HPDE6-E6E7 (cell line): ENCODE measurements around the gene CHPF.

Experiments used
- DNase-seq: peaks from one replicate; pipeline ENCODE4 v3.0.0; 2011; ENCODE audit warnings: missing footprints; ENCODE audit errors: extremely low spot score

CHPF gene

DNA sequence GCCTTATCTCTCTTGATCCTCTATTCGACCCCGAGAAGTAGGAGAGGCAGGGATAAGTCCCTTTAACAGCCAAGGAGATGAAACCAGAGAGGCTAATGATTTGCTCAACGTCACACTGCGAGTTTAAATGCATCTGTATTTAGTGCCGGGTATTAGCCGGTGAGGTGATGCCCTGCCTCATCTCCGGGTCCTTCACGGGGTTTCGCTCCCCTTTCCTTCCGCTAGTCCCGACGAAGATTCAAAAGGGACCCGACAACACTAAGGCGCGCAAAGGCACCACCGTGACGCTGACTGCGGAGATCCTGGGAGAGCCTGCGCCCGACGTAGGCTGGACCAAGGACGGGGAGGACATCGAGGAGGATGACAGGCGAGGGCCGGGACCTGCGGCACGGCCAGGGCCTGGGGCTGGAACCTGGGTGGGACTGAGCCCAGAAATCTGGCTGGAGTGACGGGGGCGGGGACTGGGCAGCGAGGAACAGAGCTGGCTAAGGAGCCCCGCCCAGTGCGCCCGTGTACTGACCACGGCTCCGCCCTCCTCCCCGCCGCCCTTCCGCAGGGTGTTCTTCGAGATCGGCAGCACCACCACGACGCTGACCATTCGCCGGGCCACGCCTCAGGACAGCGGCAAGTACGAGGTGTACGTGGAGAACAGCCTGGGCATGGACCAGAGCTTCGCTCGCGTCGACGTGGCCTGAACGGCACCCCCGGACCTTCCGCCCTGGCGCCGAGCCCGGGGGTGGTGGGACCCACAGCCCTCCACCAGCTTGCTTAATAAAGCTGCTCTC lies 45.9 kb downstream of the CHPF start:
- peak; percentile 66 for DNase-seq

DNA sequence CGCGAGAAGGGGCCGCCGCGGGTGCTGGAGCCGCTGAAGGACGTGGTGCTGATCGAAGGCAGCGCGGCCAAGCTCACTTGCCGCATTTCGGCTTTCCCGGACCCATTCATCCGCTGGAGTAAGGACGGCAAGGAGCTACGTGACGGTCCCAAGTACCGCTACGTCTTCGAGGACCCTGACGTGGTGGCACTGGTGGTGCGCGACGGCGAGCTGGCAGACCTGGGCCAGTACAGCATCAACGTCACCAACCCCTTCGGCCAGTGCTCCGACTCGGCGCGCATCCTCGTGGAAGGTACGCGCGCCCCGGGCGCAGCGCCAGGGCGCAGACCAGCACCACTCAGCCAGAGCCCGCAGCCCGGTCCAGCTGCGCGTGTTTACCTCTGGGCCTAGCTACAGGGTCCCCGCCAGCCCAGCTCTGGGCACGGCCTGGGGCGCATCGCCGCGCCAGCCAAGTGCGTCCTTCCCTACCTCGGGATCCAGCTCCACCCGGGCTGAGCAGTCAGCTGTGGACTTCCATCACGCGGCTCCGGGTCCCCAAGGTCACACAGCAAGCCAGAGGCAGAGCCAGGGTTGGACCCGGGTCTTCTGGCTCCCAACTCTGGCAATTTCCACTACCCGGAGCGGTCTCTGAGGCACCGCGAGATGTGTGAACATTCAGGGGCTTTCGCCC lies 46.6 kb downstream of the CHPF start:
- no peak for DNase-seq

DNA sequence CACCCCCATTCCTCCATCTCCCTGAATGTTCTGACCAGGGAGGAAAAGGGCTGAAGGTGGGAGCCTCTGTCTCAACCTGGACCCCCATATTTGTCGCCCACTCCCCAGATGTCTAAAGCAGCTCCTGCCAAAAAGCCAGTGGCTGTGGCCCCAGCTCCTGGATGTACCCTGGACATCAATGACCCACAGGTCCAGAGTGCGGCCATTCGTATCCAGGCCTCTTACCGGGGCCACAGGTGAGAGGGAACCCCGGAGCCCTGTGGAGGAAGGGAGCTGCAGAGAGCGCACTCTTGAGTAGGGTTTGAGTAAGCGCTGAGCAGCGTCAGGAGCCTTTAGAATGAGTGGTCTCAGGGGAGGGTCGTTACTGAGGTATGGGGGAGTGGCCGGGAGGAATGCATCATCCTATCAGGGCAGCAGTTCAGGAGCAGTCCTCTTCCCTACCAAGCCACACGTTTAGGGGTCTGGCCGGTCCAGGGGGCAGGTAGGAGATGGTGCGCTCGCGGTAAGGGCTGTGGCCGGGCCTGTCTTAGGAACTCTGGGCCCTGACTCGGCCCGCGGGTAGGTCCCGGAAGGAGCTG lies 47.3 kb downstream of the CHPF start:
- DNase-seq, result no peak

DNA sequence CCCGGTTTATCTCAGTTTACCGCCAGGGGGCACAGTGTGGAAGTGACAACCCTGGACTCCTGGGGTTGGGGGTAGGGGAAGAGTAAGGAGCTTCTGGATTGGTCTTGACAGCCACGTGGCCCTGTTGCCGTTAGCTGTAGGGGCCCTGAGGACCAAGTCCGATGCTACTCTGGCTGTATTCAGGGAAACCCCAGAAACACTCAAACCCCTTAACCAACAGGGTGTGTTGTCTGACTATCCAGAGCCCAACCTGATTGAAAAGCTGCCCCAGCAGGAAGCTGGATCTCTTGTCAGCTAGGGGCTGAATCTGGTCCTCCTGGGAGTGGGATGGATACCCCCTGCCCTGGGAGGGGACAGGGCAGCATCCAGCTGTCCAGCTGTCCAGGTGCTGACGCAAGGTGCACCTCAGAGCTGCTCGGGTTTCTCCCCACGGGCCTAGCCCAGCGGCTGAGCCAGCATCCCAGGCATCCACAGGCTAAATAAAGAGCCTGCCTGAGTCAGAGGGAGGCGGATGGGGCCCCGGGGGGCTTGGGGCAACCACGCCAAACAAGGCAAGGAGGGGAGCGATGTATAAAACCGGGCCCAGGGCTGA lies 48.0 kb downstream of the CHPF start:
- peak; percentile 70 for DNase-seq

DNA sequence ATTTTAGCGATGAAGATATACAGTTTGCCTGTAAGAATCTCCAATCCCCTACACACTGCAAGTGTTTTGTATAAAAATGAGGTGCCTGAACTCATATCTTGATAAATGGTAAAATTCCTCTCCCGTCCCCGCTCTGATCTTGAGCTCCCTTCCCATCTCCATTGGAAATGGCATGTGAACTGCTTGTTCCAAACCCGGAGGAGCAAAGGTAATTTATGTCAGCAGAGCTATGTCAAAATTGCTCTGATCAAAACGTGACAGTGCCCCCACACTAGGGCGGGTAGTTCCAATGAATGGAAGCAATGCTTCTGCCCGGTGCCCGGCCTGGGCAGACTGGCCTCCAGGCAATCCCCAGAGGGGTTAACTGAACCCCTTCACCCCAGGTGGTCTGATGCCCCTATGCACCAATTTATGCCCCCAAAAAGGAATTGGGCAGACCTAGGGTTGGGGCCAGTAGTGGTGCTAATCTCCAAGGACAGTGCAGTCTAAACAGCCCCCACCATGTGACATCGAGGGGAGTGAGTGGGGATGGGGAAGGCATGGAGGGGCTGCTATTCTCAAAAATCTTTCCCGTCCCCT lies 48.6 kb downstream of the CHPF start:
- no peak for DNase-seq

DNA sequence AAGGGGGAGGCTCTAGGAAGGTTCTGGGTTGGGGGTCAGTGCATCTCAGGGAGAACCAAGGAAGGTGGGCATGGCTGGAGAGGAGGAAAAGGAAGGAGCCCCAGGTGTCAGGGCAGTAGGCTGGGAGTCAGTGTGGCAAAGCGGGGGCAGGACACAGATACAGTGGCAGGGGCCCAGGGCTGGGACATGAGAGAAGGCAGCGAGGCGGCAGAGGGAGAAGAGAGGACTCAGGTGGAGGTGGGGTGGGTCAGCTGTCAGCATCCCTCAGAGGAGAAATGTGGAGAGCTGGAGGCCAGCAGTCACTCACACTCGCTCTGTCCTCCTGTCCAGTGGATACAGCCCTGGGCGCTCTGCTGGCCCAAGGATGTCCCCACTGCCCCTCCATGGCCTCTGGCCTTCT lies 50.5 kb downstream of the CHPF start:
- DNase-seq, result no peak

DNA sequence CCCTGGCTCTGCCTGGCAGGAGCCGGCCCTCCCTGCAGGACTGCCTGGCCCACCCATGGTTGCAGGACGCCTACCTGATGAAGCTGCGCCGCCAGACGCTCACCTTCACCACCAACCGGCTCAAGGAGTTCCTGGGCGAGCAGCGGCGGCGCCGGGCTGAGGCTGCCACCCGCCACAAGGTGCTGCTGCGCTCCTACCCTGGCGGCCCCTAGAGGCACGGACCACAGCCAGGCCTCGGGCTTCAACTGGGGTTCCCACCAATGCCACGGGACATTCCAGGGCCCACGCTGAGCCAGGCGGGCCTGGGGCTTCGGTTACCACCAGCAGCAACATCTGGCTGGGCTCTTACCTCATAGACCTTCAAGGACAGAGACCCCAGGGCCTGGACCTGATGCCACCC lies 51.0 kb downstream of the CHPF start:
- DNase-seq, result no peak

DNA sequence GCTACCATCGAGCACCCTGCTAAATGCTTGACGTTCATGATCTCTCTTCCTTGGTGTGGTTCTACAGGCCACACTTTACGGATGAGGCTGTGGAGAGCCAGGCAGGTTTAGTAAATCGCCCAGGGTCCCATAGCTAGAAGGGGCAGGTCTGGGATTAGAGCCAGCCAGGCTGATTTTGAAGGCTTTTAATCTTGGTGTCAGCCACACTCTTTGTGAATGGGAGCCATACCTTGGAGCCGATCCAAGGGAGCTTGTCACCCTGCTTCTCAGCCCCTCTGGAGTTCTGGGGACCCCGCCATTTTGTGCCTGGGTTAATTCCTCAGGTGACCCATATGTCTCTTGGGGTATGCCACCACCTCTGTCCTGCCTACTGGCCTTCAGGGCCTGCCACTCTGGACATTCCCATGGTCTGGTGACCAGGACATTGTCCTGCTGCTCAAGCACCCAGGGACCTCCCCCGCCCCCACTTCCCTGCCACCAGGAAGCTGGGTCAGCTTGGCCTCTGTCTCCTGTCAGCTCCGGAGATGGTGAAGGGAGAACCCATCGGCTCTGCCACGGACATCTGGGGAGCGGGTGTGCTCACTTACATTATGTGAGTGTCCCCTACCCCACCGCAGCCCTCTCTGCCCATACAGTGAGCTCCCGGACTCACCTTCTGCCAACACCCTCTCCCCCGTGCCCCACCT lies 52.2 kb downstream of the CHPF start:
- no peak for DNase-seq

DNA sequence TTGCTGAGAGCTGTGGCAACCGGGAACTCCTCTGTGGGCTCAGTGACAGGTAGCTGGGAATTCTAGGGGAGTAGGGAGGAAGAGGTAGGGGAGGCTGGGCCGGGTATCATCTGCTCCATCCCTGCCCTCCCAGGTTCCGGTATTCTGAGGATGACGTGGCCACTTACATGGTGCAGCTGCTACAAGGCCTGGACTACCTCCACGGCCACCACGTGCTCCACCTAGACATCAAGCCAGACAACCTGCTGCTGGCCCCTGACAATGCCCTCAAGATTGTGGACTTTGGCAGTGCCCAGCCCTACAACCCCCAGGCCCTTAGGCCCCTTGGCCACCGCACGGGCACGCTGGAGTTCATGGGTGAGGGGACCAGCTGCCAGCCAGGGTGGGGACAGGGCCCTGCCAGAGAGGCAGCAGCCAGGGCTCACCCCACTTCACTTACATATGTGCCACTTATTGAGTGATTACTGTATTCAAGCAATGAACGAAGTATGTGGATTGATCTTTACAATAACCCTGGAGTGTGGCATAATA lies 52.9 kb downstream of the CHPF start:
- DNase-seq, result no peak

DNA sequence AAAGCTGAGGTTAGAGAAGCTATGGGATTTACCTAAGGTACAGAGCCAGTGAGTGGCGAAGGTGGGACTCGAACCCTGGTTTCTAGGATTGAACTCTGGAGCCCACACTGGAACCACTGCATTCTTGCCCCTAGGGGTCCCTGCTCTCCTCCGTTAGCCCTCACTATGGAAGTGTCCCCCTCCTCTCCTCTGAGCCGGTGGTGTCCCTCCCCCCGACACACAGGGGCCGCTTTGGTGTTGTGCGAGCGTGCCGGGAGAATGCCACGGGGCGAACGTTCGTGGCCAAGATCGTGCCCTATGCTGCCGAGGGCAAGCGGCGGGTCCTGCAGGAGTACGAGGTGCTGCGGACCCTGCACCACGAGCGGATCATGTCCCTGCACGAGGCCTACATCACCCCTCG lies 53.4 kb downstream of the CHPF start:
- DNase-seq, result no peak

DNA sequence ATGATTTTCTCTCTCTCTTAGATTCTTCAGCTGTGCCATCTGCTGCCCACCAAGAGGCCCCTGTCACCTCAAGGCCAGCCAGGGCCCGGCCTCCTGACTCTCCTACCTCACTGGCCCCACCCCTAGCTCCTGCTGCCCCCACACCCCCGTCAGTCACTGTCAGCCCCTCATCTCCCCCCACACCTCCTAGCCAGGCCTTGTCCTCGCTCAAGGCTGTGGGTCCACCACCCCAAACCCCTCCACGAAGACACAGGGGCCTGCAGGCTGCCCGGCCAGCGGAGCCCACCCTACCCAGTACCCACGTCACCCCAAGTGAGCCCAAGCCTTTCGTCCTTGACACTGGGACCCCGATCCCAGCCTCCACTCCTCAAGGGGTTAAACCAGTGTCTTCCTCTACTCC lies 54.3 kb downstream of the CHPF start:
- DNase-seq, result no peak
